H1 (cell line): Measurements from ENCODE around the gene PLA2G4F. TPM values are rescaled to one million over a fixed set of nuclear protein-coding genes. Genes with fewer than 3 reads are reported as not detected.

Experiments used
- CTCF ChIA-PET: fragments of 300-600 bp; sonication (Branson Sonifier 250); formaldehyde crosslinking; loops from one replicate; lab custom pipeline; 2021; ENCODE audit not compliant: partially characterized antibody; lab: Charles Lee
- POLR2A ChIA-PET: fragments of 300-600 bp; sonication (Branson Sonifier 250); formaldehyde crosslinking; loops from one replicate; lab custom pipeline; 2021; ENCODE audit warnings: inconsistent platforms; ENCODE audit not compliant: partially characterized antibody; lab: Charles Lee
- DNase-seq, 2 experiments: peaks; one replicate each; pipeline versions ENCODE4 v3.0.0 to v3.0.0-alpha.2; 2010 to 2022; ENCODE audit warnings: low spot score in 2 of 2, low read depth in 1 of 2, mixed read lengths in 1 of 2
- FAIRE-seq: peaks from 2 replicates; lab custom pipeline; 2011; peaks lifted over from hg19 to GRCh38; lab: Jason Lieb, UNC
- H2AFZ ChIP-seq: 2 replicates; pipeline ENCODE4 v1.8.1; 2012; ENCODE audit warnings: low read length, inconsistent platforms
- H2AK5ac ChIP-seq: 2 replicates; pipeline ENCODE4 v1.6.1; 2013; ENCODE audit warnings: low read depth, low read length
- H2BK120ac ChIP-seq: replicated peaks from 2 replicates; pipeline ENCODE3; 2013; ENCODE audit warnings: low read depth, low read length, inconsistent platforms
- H2BK12ac ChIP-seq: 2 replicates; pipeline ENCODE4 v1.6.1; 2013; ENCODE audit warnings: low read depth, low read length
- H2BK15ac ChIP-seq: 2 replicates; pipeline ENCODE4 v1.6.1; 2013; ENCODE audit warnings: low read length
- H2BK20ac ChIP-seq: 2 replicates; pipeline ENCODE4 v1.6.1; 2013; ENCODE audit warnings: low read length
- H2BK5ac ChIP-seq: 2 replicates; pipeline ENCODE4 v1.6.1; 2013; ENCODE audit warnings: low read depth, low read length
- H3K14ac ChIP-seq: 2 replicates; pipeline ENCODE4 v1.6.1; 2013; ENCODE audit warnings: inconsistent platforms; ENCODE audit not compliant: insufficient read length
- H3K18ac ChIP-seq: 2 replicates; pipeline ENCODE4 v1.6.1; 2013; ENCODE audit warnings: low read length; ENCODE audit errors: extremely low read depth
- H3K23ac ChIP-seq: 2 replicates; pipeline ENCODE4 v1.6.1; 2013; ENCODE audit warnings: inconsistent platforms; ENCODE audit not compliant: insufficient read length
- H3K23me2 ChIP-seq: 2 replicates; pipeline ENCODE4 v1.6.1; 2013; ENCODE audit warnings: low read depth, low read length
- H3K27ac ChIP-seq: 2 replicates; pipeline ENCODE4 v1.6.1; 2011; ENCODE audit warnings: low read depth, low read length, inconsistent platforms
- H3K27me3 ChIP-seq, 4 experiments: replicated peaks in 1 of 4; 1 replicate in 1 of 4; 2 replicates in 3 of 4; pipeline versions ENCODE4 v1.6.1 to v1.8.1; 2011 to 2013; ENCODE audit warnings: low read length in 3 of 4, mild to moderate bottlenecking in 3 of 4, inconsistent platforms in 2 of 4, mixed read lengths in 2 of 4, moderate library complexity in 1 of 4; ENCODE audit not compliant: control insufficient read depth in 3 of 4, insufficient read depth in 3 of 4; ENCODE audit errors: extremely low read depth in 1 of 4
- H3K36me3 ChIP-seq, 4 experiments: 2 replicates each; pipeline versions ENCODE4 v1.6.1 to v1.8.1; 2011 to 2013; ENCODE audit warnings: mild to moderate bottlenecking in 4 of 4, low read length in 3 of 4, moderate library complexity in 2 of 4, control low read depth in 1 of 4, inconsistent platforms in 1 of 4; ENCODE audit not compliant: insufficient read depth in 4 of 4, control insufficient read depth in 2 of 4
- H3K4ac ChIP-seq: replicated peaks from 2 replicates; pipeline ENCODE3; 2013; ENCODE audit warnings: low read length, low read depth, mixed read lengths, inconsistent platforms; ENCODE audit not compliant: insufficient read length
- H3K4me1 ChIP-seq, 4 experiments: replicated peaks in 1 of 4; 1 replicate in 1 of 4; 2 replicates in 3 of 4; pipeline versions ENCODE4 v1.6.1 to v1.8.1; 2011 to 2013; ENCODE audit warnings: low read length in 3 of 4, inconsistent platforms in 2 of 4, mixed read lengths in 1 of 4; ENCODE audit not compliant: insufficient read depth in 4 of 4, control insufficient read depth in 3 of 4
- H3K4me2 ChIP-seq, 2 experiments: 2 replicates each; pipeline versions ENCODE4 v1.6.1 to v1.8.1; 2011 to 2013; ENCODE audit warnings: low read depth in 2 of 2, low read length in 2 of 2, control low read depth in 1 of 2, inconsistent platforms in 1 of 2, mild to moderate bottlenecking in 1 of 2; ENCODE audit not compliant: insufficient read depth in 1 of 2
- H3K4me3 ChIP-seq, 4 experiments: fragments of 200-600, 300-600 bp in 1 of 4; sonication (generic), shearing (Covaris generic), sonication (Bioruptor Twin) in 1 of 4; 2 replicates each; pipeline versions ENCODE4 v1.5.1 to v1.8.1; 2011 to 2016; ENCODE audit warnings: low read length in 4 of 4, low read depth in 3 of 4, control low read depth in 2 of 4, inconsistent platforms in 2 of 4, mild to moderate bottlenecking in 2 of 4, mixed read lengths in 1 of 4, moderate library complexity in 1 of 4; ENCODE audit not compliant: insufficient read depth in 2 of 4; ENCODE audit errors: extremely low read depth in 1 of 4
- H3K56ac ChIP-seq: replicated peaks from 2 replicates; pipeline ENCODE3; 2013; ENCODE audit warnings: low read depth, mild to moderate bottlenecking, mixed read lengths, low read length, inconsistent platforms; ENCODE audit not compliant: insufficient read length
- H3K79me1 ChIP-seq: 2 replicates; pipeline ENCODE4 v1.6.1; 2013; ENCODE audit warnings: low read depth, low read length, control low read depth
- H3K79me2 ChIP-seq, 2 experiments: 2 replicates each; pipeline versions ENCODE4 v1.6.1 to v1.8.1; 2012 to 2013; ENCODE audit warnings: low read length in 2 of 2, mild to moderate bottlenecking in 2 of 2, inconsistent platforms in 1 of 2; ENCODE audit not compliant: insufficient read depth in 2 of 2, control insufficient read depth in 1 of 2
- H3K9ac ChIP-seq, 4 experiments: replicated peaks in 1 of 4; 1 replicate in 1 of 4; 2 replicates in 3 of 4; pipeline versions ENCODE4 v1.6.1 to v1.8.1; 2011 to 2013; ENCODE audit warnings: low read depth in 3 of 4, low read length in 3 of 4, control low read depth in 2 of 4, mild to moderate bottlenecking in 2 of 4, moderate library complexity in 2 of 4, inconsistent platforms in 1 of 4; ENCODE audit errors: extremely low read depth in 1 of 4
- H3K9me3 ChIP-seq, 2 experiments: 2 replicates each; pipeline versions ENCODE4 v1.6.1 to v1.8.1; 2012 to 2013; ENCODE audit warnings: mild to moderate bottlenecking in 2 of 2, moderate library complexity in 2 of 2, control low read depth in 1 of 2, inconsistent platforms in 1 of 2, low read depth in 1 of 2, low read length in 1 of 2, mixed read lengths in 1 of 2; ENCODE audit not compliant: insufficient read depth in 2 of 2
- H4K20me1 ChIP-seq, 2 experiments: replicated peaks in 1 of 2; 2 replicates each; pipeline versions ENCODE3 to v1.8.1; 2011 to 2013; ENCODE audit warnings: inconsistent platforms in 2 of 2, low read length in 2 of 2, mild to moderate bottlenecking in 1 of 2; ENCODE audit not compliant: insufficient read depth in 2 of 2, control insufficient read depth in 1 of 2
- H4K5ac ChIP-seq: 2 replicates; pipeline ENCODE4 v1.6.1; 2013; ENCODE audit warnings: low read length, low read depth, mixed read lengths, inconsistent platforms; ENCODE audit not compliant: insufficient read length
- H4K8ac ChIP-seq: 2 replicates; pipeline ENCODE4 v1.8.0; 2013; ENCODE audit warnings: mild to moderate bottlenecking, moderate library complexity, low read length, inconsistent platforms; ENCODE audit not compliant: insufficient read depth; ENCODE audit errors: extremely low read depth
- H4K91ac ChIP-seq: replicated peaks from 2 replicates; pipeline ENCODE3; 2013; ENCODE audit warnings: low read length, mixed read lengths, inconsistent platforms; ENCODE audit not compliant: insufficient read length
- BCL11A ChIP-seq, 2 experiments: IDR thresholded peaks; one replicate each; pipeline ENCODE4 v1.6.1; 2011; ENCODE audit warnings: low read depth in 2 of 2, low read length in 2 of 2, mild to moderate bottlenecking in 2 of 2
- GTF2F1 ChIP-seq: IDR thresholded peaks from 2 replicates; pipeline ENCODE4 v1.6.1; 2012; ENCODE audit warnings: low read depth, low read length, improper control_type of control experiment, borderline replicate concordance
- TAF7 ChIP-seq: optimal IDR thresholded peaks from 2 replicates; pipeline ENCODE3; 2011; ENCODE audit warnings: low read depth, mild to moderate bottlenecking, inconsistent platforms, low read length, moderate library complexity, borderline replicate concordance
- YY1 ChIP-seq: IDR thresholded peaks from 2 replicates; pipeline ENCODE4 v1.6.1; 2011; ENCODE audit warnings: low read depth, mild to moderate bottlenecking, low read length
- WGBS, 2 experiments: shearing (Covaris generic) in 1 of 2; methylation state at CpG; one replicate each; pipeline versions ENCODE4 v1.1.6 to v1.1.7; 2013 to 2015; ENCODE audit warnings: low lambda C conversion rate in 2 of 2, mixed read lengths in 2 of 2, inconsistent platforms in 1 of 2, low coverage in 1 of 2, missing lambda C conversion rate in 1 of 2; ENCODE audit not compliant: insufficient replicate concordance in 2 of 2, insufficient coverage in 1 of 2, insufficient read length in 1 of 2; ENCODE audit errors: extremely low coverage in 1 of 2, missing lambda C conversion rate in 1 of 2; 5-methylcytosine and 5-hydroxymethylcytosine counted together
- polyA plus RNA-seq, 7 experiments: library from polyadenylated mRNA; depleted of rRNA in 3 of 7; stranded (reverse) in 5 of 7; unstranded in 2 of 7; fragments of >200 nt in 5 of 7; fragments of 200-250 nt in 2 of 7; gene quantifications; 1 replicate in 5 of 7; 2 replicates in 1 of 7; 4 replicates in 1 of 7; pipeline versions ENCODE4 v1.2.1 to v1.2.3, GENCODE V29; 2011 to 2013; ENCODE audit warnings: missing spikeins in 2 of 7, mixed read lengths in 2 of 7
- total RNA-seq: library from RNA; stranded (reverse); fragmentation: NEBNext Ultra II Directional; extraction: Animal tissue kit (Norgen Biotek cat#: 25700); gene quantifications from 2 replicates; pipeline ENCODE4 v1.2.1, GENCODE V29; 2021

PLA2G4F gene
- total and polyA plus RNA-seq, 2 of the 8 experiments (the other 6 are each of a cell fraction or from before 2014, with no cell fraction given), result not detected

- DNase-seq, result no peak
- no peaks in the 10 kb centered on the region for H3K23me2 ChIP-seq
- H4K20me1 ChIP-seq, result peaks cover 0 to 6% of the 10 kb centered on the region in 2 experiments
- FAIRE-seq, result no peak
- no peak overlapping the region for H2BK5ac ChIP-seq
- no peak overlapping the region for H3K4ac ChIP-seq
- H3K9me3 ChIP-seq, result no peaks in the 10 kb centered on the region
- no peaks in the 10 kb centered on the region for H3K79me2 ChIP-seq
- no peak overlapping the region for H2AFZ ChIP-seq
- no peak overlapping the region for H3K18ac ChIP-seq
- H3K4me3 ChIP-seq, result no peak overlapping the region
- H4K5ac ChIP-seq, result no peak overlapping the region
- no peak overlapping the region for H3K56ac ChIP-seq
- no peak overlapping the region for H3K4me2 ChIP-seq
- no peaks in the 10 kb centered on the region for H3K79me1 ChIP-seq
- no peak overlapping the region for H2AK5ac ChIP-seq
- peaks cover 0 to 3% (median 0%) of the 10 kb centered on the region in 4 experiments; a peak in 1 of 7 replicates for H3K4me1 ChIP-seq
- H4K91ac ChIP-seq, result no peak overlapping the region
- no peak overlapping the region for H2BK15ac ChIP-seq
- TF ChIP-seq TAF7, result no peak
- TF ChIP-seq YY1, result no peak
- no peak for TF ChIP-seq BCL11A (IDR thresholded peaks at IDR 0.05; ENCODE audit: low read depth in 2 of 2, low read length in 2 of 2)
- TF ChIP-seq GTF2F1, result no peak
- H2BK120ac ChIP-seq, result no peak overlapping the region
- H4K8ac ChIP-seq, result no peak overlapping the region
- 0 out of 2 replicates have a peak overlapping the region, but pooled peaks have one; percentile 27 for H2BK12ac ChIP-seq
- H3K23ac ChIP-seq, result no peak overlapping the region
- ChIA-PET CTCF (interaction anchor here (0.6 to 1.8 kb wide), 8 partner anchors 8 to 116 kb away, joined by 3 to 12 read pairs (median 4); no protein-coding TSS in a partner anchor), POLR2A (interaction anchor here (0.7 kb wide), 1 partner anchor 9 kb away, joined by 3 read pairs; no protein-coding TSS in a partner anchor)
- no peak overlapping the region for H3K27ac ChIP-seq
- H3K27me3 ChIP-seq, result no peaks in the 10 kb centered on the region
- H3K36me3 ChIP-seq, result no peaks in the 10 kb centered on the region
- 94% methylated on average over 3 of the region's 4 CpGs; no CpG with 5 or more reads in 1 of the 2 experiments for WGBS, 2 experiments
- H2BK20ac ChIP-seq, result no peak overlapping the region
- no peak overlapping the region for H3K9ac ChIP-seq
- H3K14ac ChIP-seq, result no peak overlapping the region
These were observed 2.6 kb downstream of the PLA2G4F start for GRCh38 chr15:42153874-42154211.
